Measurements from ENCODE around the gene ZNHIT1. TPM values are rescaled to one million over a fixed set of nuclear protein-coding genes. Genes with fewer than 3 reads are reported as not detected.

ZNHIT1 gene
- total RNA-seq, 1 donor from 2014 or later = 109 TPM

GRCh38 chr7:101175664-101176063, 42.3 kb upstream of the ZNHIT1 start:
- no peak for TF ChIP-seq CTCF (IDR thresholded peaks at IDR 0.05; ENCODE audit: insufficient read depth, low read length, poor library complexity, severe bottlenecking)
- H3K27me3 ChIP-seq (ENCODE audit: control insufficient read depth, insufficient read depth, low read length) = peaks cover 86% of the 10 kb centered on the region

GRCh38 chr7:101177644-101178043, 40.3 kb upstream of the ZNHIT1 start:
- no peak for TF ChIP-seq CTCF (IDR thresholded peaks at IDR 0.05; ENCODE audit: insufficient read depth, low read length, poor library complexity, severe bottlenecking)
- Histone ChIP-seq H3K4me3 (ENCODE audit: low read depth, low read length) (no peak overlapping the region), H3K36me3 (ENCODE audit: control insufficient read depth, insufficient read depth, low read length) (no peaks in the 10 kb centered on the region), H3K27me3 (ENCODE audit: control insufficient read depth, insufficient read depth, low read length) (peaks cover 70% of the 10 kb centered on the region)
- no peak for DNase-seq (ENCODE audit: low read depth)

More at GRCh38 chr7:101175664-101176063, 42.3 kb upstream of the ZNHIT1 start:
- DNase-seq (ENCODE audit: low read depth) = no peak
- Histone ChIP-seq H3K4me3 (ENCODE audit: low read depth, low read length) (no peak overlapping the region), H3K36me3 (ENCODE audit: control insufficient read depth, insufficient read depth, low read length) (no peaks in the 10 kb centered on the region)

GRCh38 chr7:101179117-101179516, 38.8 kb upstream of the ZNHIT1 start:
- Histone ChIP-seq H3K27me3 (ENCODE audit: control insufficient read depth, insufficient read depth, low read length) (peaks cover 57% of the 10 kb centered on the region), H3K4me3 (ENCODE audit: low read depth, low read length) (no peak overlapping the region)
- no peak for DNase-seq (ENCODE audit: low read depth)

GRCh38 chr7:101179713-101180112, 38.3 kb upstream of the ZNHIT1 start:
- peaks cover 51% of the 10 kb centered on the region for H3K27me3 ChIP-seq (ENCODE audit: control insufficient read depth, insufficient read depth, low read length)

More at GRCh38 chr7:101179117-101179516, 38.8 kb upstream of the ZNHIT1 start:
- TF ChIP-seq CTCF (IDR thresholded peaks at IDR 0.05; ENCODE audit: insufficient read depth, low read length, poor library complexity, severe bottlenecking) = no peak
- H3K36me3 ChIP-seq (ENCODE audit: control insufficient read depth, insufficient read depth, low read length) = no peaks in the 10 kb centered on the region

GRCh38 chr7:101180130-101180755, 37.7 kb upstream of the ZNHIT1 start, which contains the start of gene NAT16:
Gene NAT16, minus strand, starts transcription at chr7:101180293. Its CDS starts 5,486 bp downstream, at chr7:101174807.
- H3K36me3 ChIP-seq (ENCODE audit: control insufficient read depth, insufficient read depth, low read length) = no peaks in the 10 kb centered on the region
- peaks cover 46% of the 10 kb centered on the region for H3K27me3 ChIP-seq (ENCODE audit: control insufficient read depth, insufficient read depth, low read length)
- DNase-seq (ENCODE audit: low read depth) = no peak
- H3K4me3 ChIP-seq (ENCODE audit: low read depth, low read length) = no peak within 1 kb of the TSS
- no peak for TF ChIP-seq CTCF (IDR thresholded peaks at IDR 0.05; ENCODE audit: insufficient read depth, low read length, poor library complexity, severe bottlenecking)

More at GRCh38 chr7:101179713-101180112, 38.3 kb upstream of the ZNHIT1 start:
- no peak for DNase-seq (ENCODE audit: low read depth)
- no peak for TF ChIP-seq CTCF (IDR thresholded peaks at IDR 0.05; ENCODE audit: insufficient read depth, low read length, poor library complexity, severe bottlenecking)
- Histone ChIP-seq H3K4me3 (ENCODE audit: low read depth, low read length) (no peak overlapping the region), H3K36me3 (ENCODE audit: control insufficient read depth, insufficient read depth, low read length) (no peaks in the 10 kb centered on the region)
